Panc1 (cell line): ENCODE data around the gene TPGS2. TPM values are rescaled to one million over a fixed set of nuclear protein-coding genes. Genes with fewer than 3 reads are reported as not detected.

Experiments used
- ATAC-seq: fragments of 200-7000 bp; cut with Tn5 transposase; 2 replicates; pipeline ENCODE4 v1.9.1; 2020; ENCODE audit warnings: mild to moderate bottlenecking, moderate library complexity
- BruUV-seq: library from RNA; stranded (reverse); fragments of 400-500 nt; replicated peaks from 2 replicates; lab custom pipeline; 2021; lab: Mats Ljungman, UMichigan
- CTCF ChIA-PET: fragments of 300-600 bp; sonication (Branson Sonifier 250); formaldehyde crosslinking; loops from one replicate; lab custom pipeline; 2022; ENCODE audit warnings: antibody characterized with exemption; lab: Charles Lee
- POLR2A ChIA-PET: fragments of 300-600 bp; sonication (Branson Sonifier 250); formaldehyde crosslinking; loops from one replicate; lab custom pipeline; 2022; ENCODE audit warnings: antibody characterized with exemption; lab: Charles Lee
- DNase-seq: peaks from one replicate; pipeline ENCODE4 v3.0.0-alpha.2; 2010; ENCODE audit warnings: low read depth, low spot score
- H3K27ac ChIP-seq: 2 replicates; pipeline ENCODE4 v1.5.1; 2011; ENCODE audit warnings: mild to moderate bottlenecking, low read length, inconsistent platforms
- H3K27me3 ChIP-seq: fragments of 200-500 bp; sonication (Bioruptor generic); 2 replicates; pipeline ENCODE4 v1.6.0; 2014; ENCODE audit warnings: low read length, inconsistent platforms; ENCODE audit not compliant: control insufficient read depth, insufficient read depth
- H3K36me3 ChIP-seq: fragments of 200-500 bp; sonication (Bioruptor generic); 2 replicates; pipeline ENCODE4 v1.5.1; 2014; ENCODE audit warnings: inconsistent platforms, mild to moderate bottlenecking, low read length, moderate library complexity; ENCODE audit not compliant: control insufficient read depth, insufficient read depth
- H3K4me1 ChIP-seq: 2 replicates; pipeline ENCODE4 v1.5.1; 2011; ENCODE audit warnings: inconsistent platforms, mild to moderate bottlenecking, low read length, moderate library complexity; ENCODE audit not compliant: control insufficient read depth, insufficient read depth
- H3K4me3 ChIP-seq, 2 experiments: 2 replicates each; pipeline ENCODE4 v1.5.1; 2011 to 2012; ENCODE audit warnings: low read depth in 2 of 2, low read length in 2 of 2, mild to moderate bottlenecking in 2 of 2, inconsistent platforms in 1 of 2, moderate library complexity in 1 of 2
- H3K9me3 ChIP-seq: fragments of 200-500 bp; sonication (Bioruptor generic); 2 replicates; pipeline ENCODE4 v1.5.1; 2014; ENCODE audit warnings: low read depth, mild to moderate bottlenecking, inconsistent platforms, low read length, moderate library complexity; ENCODE audit not compliant: control insufficient read depth, insufficient read depth
- CTCF ChIP-seq: fragments of 450-650 bp; IDR thresholded peaks from 2 replicates; pipeline ENCODE4 v1.5.1; 2017; ENCODE audit warnings: mild to moderate bottlenecking
- POLR2AphosphoS5 ChIP-seq: IDR thresholded peaks from 2 replicates; pipeline ENCODE4 v1.6.1; 2012; ENCODE audit warnings: mild to moderate bottlenecking, low read depth, low read length, moderate library complexity
- REST ChIP-seq, 2 experiments: IDR thresholded peaks; 2 replicates each; pipeline ENCODE4 v1.6.1; 2011 to 2012; ENCODE audit warnings: low read depth in 2 of 2, control low read depth in 1 of 2, low read length in 1 of 2, mild to moderate bottlenecking in 1 of 2, moderate library complexity in 1 of 2; ENCODE audit not compliant: insufficient read depth in 1 of 2
- SIN3A ChIP-seq: IDR thresholded peaks from 2 replicates; pipeline ENCODE4 v1.6.1; 2012; ENCODE audit warnings: low read depth, mild to moderate bottlenecking, low read length, moderate library complexity, borderline replicate concordance; ENCODE audit not compliant: insufficient read depth
- TCF7L2 ChIP-seq: IDR thresholded peaks from 2 replicates; pipeline ENCODE4 v1.6.1; 2011; ENCODE audit warnings: mild to moderate bottlenecking, low read depth, low read length, inconsistent platforms
- in situ Hi-C: cut with HindIII; loops from 2 replicates; pipeline ENCODE4 v1.10.0; 2016; ENCODE audit warnings: low sequenced_read_pairs, low pct_unique_long_range_greater_than_20kb
- intact Hi-C: fragments of 100-400 bp; cut with micrococcal nuclease; formaldehyde crosslinking; loops from one replicate; pipeline ENCODE4 v1.10.0; 2022; ENCODE audit not compliant: unreplicated experiment
- total RNA-seq: library from RNA; stranded (reverse); gene quantifications from one replicate; pipeline ENCODE4 v1.2.1, GENCODE V29; 2021; ENCODE audit not compliant: unreplicated experiment

TPGS2 gene
- total RNA-seq, 1 experiment from 2014 or later, result 98.7 TPM

DNA sequence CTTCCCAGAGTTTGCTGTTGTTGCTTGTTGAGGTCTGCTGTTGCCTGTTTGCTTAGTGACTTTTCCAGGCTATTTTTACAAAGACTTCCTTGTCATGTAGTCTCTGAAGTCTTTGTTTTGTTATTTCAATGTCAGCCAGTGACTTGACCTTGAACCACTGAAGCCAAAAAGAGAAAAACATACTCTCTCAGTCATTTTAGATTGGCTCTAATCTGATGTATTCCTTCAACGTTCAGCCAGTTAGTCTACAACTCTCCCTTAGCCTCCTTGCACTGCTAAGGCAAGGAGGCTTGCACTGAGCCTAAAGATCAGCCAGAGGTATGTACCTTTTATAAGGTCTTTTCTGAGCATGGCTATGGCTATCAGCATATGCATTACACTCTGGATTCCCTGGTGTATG, 28.0 kb upstream of the TPGS2 start:
- ATAC-seq (no peak), DNase-seq (no peak)
- intact Hi-C loops, result no loop called here
- H3K27ac ChIP-seq, result no peak overlapping the region
- no peak overlapping the region for H3K4me3 ChIP-seq
- POLR2A ChIA-PET, result no interaction called here
- BruUV-seq, result no TSS peak
- no peaks in the 10 kb centered on the region; the same call in 1 of the 2 replicates for H3K36me3 ChIP-seq
- no peaks in the 10 kb centered on the region for H3K27me3 ChIP-seq
- in situ Hi-C loops, result no loop called here
- H3K9me3 ChIP-seq, result 0 out of 2 replicates have a peak, but pooled peaks cover 6% of the 10 kb centered on the region
- H3K4me1 ChIP-seq, result no peaks in the 10 kb centered on the region
- CTCF ChIA-PET, result no interaction called here
- TF ChIP-seq POLR2AphosphoS5 (no peak), SIN3A (no peak), REST (IDR thresholded peaks at IDR 0.05; ENCODE audit: insufficient read depth in 1 of 2, low read depth in 2 of 2, low read length in 1 of 2) (no peak), CTCF (no peak), TCF7L2 (no peak)

DNA sequence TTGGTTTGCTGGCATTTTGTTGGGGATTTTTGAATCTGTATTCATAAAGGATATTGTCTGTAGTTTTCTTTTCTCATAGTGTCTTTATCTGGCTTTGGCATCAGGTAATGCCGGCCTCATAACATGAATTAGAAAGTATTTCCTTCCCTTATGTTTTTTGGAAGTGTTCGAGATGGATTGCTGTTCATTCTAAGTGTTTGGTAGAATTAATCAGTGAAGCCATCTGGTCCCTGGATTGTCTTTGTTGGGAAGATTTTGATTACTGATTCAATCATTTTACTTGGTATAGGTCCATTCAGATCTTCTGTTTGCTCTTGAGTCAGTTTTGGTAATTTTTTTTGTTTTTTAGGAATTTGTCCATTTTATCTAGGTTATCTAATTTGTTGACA, 22.4 kb upstream of the TPGS2 start:
- H3K27me3 ChIP-seq, result no peaks in the 10 kb centered on the region
- CTCF ChIA-PET, result no interaction called here
- H3K36me3 ChIP-seq, result no peaks in the 10 kb centered on the region
- BruUV-seq, result no TSS peak
- no peaks in the 10 kb centered on the region for H3K4me1 ChIP-seq
- ATAC-seq (no peak), DNase-seq (no peak)
- TF ChIP-seq SIN3A (no peak), REST (IDR thresholded peaks at IDR 0.05; ENCODE audit: insufficient read depth in 1 of 2, low read depth in 2 of 2, low read length in 1 of 2) (no peak), CTCF (no peak), TCF7L2 (no peak), POLR2AphosphoS5 (no peak)
- in situ Hi-C loops, result no loop called here
- intact Hi-C loops, result no loop called here
- 0 out of 2 replicates have a peak, but pooled peaks cover 6% of the 10 kb centered on the region for H3K9me3 ChIP-seq
- no peak overlapping the region for H3K4me3 ChIP-seq
- H3K27ac ChIP-seq, result no peak overlapping the region
- POLR2A ChIA-PET, result no interaction called here
